Activated CD8-positive, alpha-beta memory T cell treated with anti-CD3 and anti-CD28 coated beads, Interleukin-2, amount 10 ng/mL, durations not matched to agents 7 days and 5 days (primary cell): ENCODE data around the gene CBARP. TPM values are rescaled to one million over a fixed set of nuclear protein-coding genes. Genes with fewer than 3 reads are reported as not detected.

Source experiments
- ATAC-seq: fragments of 150-1000 bp; cut with Tn5 transposase; one replicate; pipeline ENCODE4 v1.10.0; 2021; ENCODE audit warnings: moderate library complexity
- CTCF ChIA-PET: fragments of 350-600 bp; sonication (Branson Sonifier 250); formaldehyde crosslinking; loops from one replicate; lab custom pipeline; 2021; ENCODE audit warnings: antibody characterized with exemption; lab: Charles Lee
- DNase-seq: peaks from one replicate; pipeline ENCODE4 v3.0.0-alpha.2; 2020
- H3K27ac Mint-ChIP-seq: one replicate; pipeline ENCODE4 v1.8.0; 2021; ENCODE audit warnings: mild to moderate bottlenecking, mixed read lengths
- H3K27me3 Mint-ChIP-seq: one replicate; pipeline ENCODE4 v1.8.0; 2021; ENCODE audit warnings: mixed read lengths
- H3K36me3 Mint-ChIP-seq: one replicate; pipeline ENCODE4 v1.8.0; 2021; ENCODE audit warnings: mild to moderate bottlenecking, mixed read lengths
- H3K4me1 Mint-ChIP-seq: one replicate; pipeline ENCODE4 v1.8.0; 2021; ENCODE audit warnings: mixed read lengths
- H3K4me3 Mint-ChIP-seq: one replicate; pipeline ENCODE4 v1.8.0; 2021; ENCODE audit warnings: mild to moderate bottlenecking, moderate library complexity, mixed read lengths
- H3K9me3 Mint-ChIP-seq: one replicate; pipeline ENCODE4 v1.8.0; 2022; ENCODE audit warnings: low read depth, mixed read lengths
- total RNA-seq, 2 experiments: library from RNA; stranded (reverse); gene quantifications; one replicate each; pipeline ENCODE4 v1.2.3, GENCODE V29; 2021

Gene CBARP
- total RNA-seq, 2 experiments from 2014 or later, result 0.29 to 0.52 TPM

DNA sequence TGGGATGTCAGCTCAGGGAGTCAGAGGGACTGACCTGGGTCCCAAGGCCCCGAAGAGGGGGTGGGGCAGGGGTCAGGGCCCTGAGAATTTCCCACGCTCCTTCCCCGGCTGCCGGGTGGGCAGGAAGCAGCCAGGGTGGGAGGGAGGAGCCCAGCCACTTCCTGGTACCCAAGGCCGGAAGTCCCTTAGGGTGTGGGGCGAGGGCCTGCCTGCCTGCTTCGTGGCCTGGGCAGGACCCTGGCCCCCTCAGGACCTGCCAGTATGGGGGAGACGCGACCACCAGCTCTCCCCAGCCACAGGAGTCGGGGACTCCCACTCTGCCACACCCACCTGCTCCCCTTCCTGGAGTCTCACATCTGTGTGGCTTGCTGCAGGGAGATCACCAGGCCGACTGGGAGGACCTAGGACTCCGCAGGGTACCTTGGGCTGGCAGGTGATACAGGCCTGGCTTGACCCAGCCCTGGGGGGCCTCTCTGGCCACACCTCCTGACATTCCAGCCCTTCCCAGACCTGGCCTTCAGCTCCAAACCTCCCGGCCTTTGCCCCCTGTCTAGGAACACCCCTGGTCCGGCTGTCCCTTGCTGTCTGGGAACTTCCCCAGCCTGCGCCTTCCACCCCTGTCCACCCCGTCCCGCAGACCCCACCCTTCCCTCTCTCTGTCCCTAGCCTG, 21.5 kb upstream of the CBARP start:
- DNase-seq (peak; percentile 90), ATAC-seq (peak; percentile 48)
- Mint-ChIP-seq H3K4me1 (peaks cover 54% of the 10 kb centered on the region), H3K27me3 (no peaks in the 10 kb centered on the region), H3K27ac (peak overlapping the region; percentile 95), H3K36me3 (peaks cover 19% of the 10 kb centered on the region), H3K4me3 (peak overlapping the region; percentile 81), H3K9me3 (no peaks in the 10 kb centered on the region)
- CTCF ChIA-PET, result interaction anchor here (0.9 to 17.8 kb wide), 4 partner anchors 10 to 17 kb away, joined by 3 to 723 read pairs (median 4); partner anchors contain the start of genes ATP5F1D, CBARP, CIRBP and FAM174C

DNA sequence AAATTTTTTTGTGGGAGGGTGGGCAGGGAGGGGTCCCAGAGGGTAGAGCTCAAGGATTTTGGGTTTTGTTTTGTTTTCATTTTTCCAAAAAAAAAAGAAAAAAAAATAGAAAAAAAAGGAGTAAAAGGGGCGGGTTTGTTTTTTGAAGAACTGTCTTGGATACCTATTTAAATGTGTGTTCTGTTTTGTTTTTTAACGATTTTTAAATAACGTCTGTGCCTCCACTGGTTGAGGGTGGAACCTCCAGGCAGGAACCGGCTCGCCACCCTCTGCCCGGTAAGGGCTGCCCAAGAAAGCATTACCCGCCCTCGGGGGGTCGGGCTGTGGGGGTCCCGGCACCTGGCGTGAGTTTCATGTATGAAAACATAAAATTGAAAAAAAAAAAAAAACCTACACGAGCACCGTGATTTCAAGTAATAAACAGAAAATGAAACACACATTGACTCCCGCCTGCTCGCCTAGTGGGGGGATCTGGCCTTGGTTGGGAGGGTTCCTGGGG, 21.0 kb upstream of the CBARP start:
- peak overlapping the region; percentile 95 for H3K27ac Mint-ChIP-seq
- CTCF ChIA-PET, result interaction anchor here (0.9 to 17.8 kb wide), 5 partner anchors 8 to 16 kb away, joined by 3 to 723 read pairs (median 4); partner anchors contain the start of genes ATP5F1D, CBARP, CIRBP and FAM174C
- peaks cover 54% of the 10 kb centered on the region for H3K4me1 Mint-ChIP-seq
- peaks cover 22% of the 10 kb centered on the region for H3K36me3 Mint-ChIP-seq
- H3K4me3 Mint-ChIP-seq, result peak overlapping the region; percentile 81
- H3K9me3 Mint-ChIP-seq, result no peaks in the 10 kb centered on the region
- no peaks in the 10 kb centered on the region for H3K27me3 Mint-ChIP-seq
- DNase-seq (no peak), ATAC-seq (peak; percentile 0)

GRCh38 chr19:1258163-1258492, 20.3 kb upstream of the CBARP start:
- Mint-ChIP-seq H3K27me3 (no peaks in the 10 kb centered on the region), H3K9me3 (no peaks in the 10 kb centered on the region), H3K4me3 (peak overlapping the region; percentile 81), H3K27ac (peak overlapping the region; percentile 95), H3K36me3 (peaks cover 25% of the 10 kb centered on the region), H3K4me1 (peaks cover 55% of the 10 kb centered on the region)
- CTCF ChIA-PET, result interaction anchor here (1.1 to 17.8 kb wide), 3 partner anchors 8 to 16 kb away, joined by 3 to 723 read pairs (median 4); partner anchors contain the start of genes ATP5F1D and CBARP
- DNase-seq, result no peak
- ATAC-seq, result no peak

DNA sequence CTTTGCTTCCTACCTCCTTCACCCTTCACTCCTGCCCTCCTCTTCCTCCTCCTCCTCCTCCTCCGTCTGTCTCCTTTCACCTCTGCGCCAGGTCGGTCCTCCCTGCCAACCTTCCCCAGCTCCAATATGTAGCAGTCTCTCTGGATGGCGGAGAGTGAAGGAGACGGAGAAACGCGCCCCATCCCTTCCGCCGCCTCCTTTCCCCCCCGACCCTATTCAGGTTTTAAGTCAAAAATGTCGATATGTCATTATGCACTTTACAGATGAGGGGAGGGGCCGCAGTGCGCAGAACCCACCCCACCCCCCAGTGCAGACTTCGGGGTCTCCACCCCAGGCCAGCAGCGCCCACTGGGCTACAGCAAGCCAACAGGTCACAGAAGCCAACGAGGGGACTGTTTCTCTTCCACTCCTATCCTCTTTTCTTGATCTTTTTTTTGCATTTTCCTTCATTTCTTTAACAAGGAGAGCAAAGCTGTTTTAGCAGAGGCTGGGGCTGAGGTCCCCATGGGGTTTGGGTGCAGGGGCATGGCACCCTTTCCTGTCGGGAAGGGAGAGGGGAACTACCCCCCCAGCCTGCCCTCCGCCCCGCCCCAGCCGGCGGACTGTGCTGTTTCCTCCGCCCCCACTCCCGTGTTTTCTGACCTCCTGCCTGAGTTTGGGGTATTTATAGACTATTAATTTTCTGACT, 19.8 kb upstream of the CBARP start:
- DNase-seq, result no peak
- Mint-ChIP-seq H3K4me3 (peak overlapping the region; percentile 81), H3K4me1 (peaks cover 51% of the 10 kb centered on the region), H3K27me3 (no peaks in the 10 kb centered on the region), H3K36me3 (peaks cover 25% of the 10 kb centered on the region), H3K9me3 (no peaks in the 10 kb centered on the region), H3K27ac (peak overlapping the region; percentile 95)
- no peak for ATAC-seq
- CTCF ChIA-PET, result interaction anchor here (0.8 to 17.8 kb wide), 4 partner anchors 9 to 15 kb away, joined by 3 to 723 read pairs (median 4); partner anchors contain the start of genes ATP5F1D and CBARP

DNA sequence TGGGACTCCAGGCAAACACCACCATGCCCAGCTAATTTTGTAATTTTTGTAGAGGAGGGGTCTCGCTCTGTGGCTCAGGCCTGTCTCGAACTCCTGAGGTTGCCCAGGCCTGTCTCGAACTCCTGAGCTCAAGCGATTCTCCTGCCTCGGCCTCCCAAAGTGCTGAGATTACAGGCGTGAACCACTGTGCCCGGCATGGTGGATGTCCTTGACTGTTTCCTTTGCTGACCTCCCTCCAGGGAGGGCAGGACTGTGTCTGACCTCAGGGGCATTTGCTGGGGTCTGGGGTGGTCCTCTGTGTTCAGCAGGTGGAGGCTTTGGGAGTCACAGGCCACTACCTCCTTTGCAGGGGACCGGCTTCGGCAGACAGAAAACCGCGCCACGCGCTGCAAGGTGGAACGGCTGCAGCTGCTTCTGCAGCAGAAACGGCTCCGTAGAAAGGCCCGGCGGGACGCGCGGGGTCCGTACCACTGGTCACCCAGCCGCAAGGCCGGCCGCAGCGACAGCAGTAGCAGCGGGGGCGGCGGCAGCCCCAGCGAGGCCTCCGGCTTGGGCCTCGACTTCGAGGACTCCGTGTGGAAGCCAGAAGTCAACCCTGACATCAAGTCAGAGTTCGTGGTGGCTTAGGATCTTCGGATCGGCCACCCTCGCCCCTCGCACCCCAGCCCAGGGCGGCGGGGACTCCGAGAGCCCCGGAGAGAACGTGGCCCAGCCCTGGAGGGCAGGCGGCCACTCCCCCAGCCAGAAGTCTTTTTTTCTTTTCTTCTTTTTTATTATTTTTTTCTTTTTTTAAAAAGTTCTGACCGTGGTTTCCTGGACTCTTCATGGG, 19.1 kb upstream of the CBARP start:
- H3K4me3 Mint-ChIP-seq, result no peak overlapping the region

DNA sequence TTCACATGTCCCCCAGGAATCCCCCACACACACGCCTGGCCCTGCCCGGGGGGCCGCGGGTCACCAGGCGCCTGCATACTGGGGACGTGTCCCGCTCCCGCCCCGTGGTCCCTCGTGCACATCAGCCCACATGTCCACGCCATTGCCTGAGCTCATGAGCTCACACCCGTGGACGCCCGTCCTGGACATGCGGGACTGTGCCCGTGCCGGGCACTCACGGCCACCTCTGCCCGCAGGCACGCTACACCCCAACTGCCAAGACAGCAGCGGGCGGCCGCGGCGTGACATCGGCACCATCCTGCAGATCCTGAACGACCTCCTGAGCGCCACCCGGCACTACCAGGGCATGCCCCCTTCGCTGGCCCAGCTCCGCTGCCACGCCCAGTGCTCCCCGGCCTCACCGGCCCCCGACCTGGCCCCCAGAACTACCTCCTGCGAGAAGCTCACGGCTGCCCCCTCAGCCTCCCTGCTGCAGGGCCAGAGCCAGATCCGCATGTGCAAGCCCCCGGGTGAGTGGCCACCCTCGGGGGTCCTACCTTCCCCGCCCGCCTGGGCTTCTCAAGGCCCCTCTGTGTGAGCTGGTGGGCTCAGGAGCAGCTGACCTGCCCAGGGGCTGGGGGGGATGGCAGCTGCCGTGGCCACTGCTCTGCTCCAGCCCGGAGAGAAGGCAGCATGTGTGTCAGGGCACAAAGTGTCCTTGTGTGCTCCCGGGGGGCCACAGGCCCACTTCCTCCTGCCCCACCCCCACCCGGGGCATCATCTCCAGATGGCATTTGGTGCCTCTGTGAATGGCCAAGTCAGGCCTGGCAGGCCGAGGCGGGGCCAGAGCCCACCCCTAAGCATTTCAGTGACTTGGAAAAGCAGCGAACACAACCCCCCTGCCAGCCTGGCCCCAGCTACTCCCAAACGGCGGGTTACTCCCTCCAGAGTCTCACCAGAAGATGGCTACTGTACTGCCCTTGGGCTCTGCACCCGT, 17.7 kb upstream of the CBARP start:
- DNase-seq, result no peak
- no peak for ATAC-seq
- Mint-ChIP-seq H3K27me3 (no peaks in the 10 kb centered on the region), H3K9me3 (no peaks in the 10 kb centered on the region), H3K36me3 (peaks cover 35% of the 10 kb centered on the region), H3K27ac (peak overlapping the region; percentile 68), H3K4me3 (no peak overlapping the region), H3K4me1 (peaks cover 39% of the 10 kb centered on the region)
- CTCF ChIA-PET, result interaction anchor here (5.9 to 17.8 kb wide), 2 partner anchors 12 to 13 kb away, joined by 88 to 723 read pairs; partner anchors contain the start of genes ATP5F1D, CBARP and CIRBP

More for the DNA sequence above, 19.1 kb upstream of the CBARP start:
- Mint-ChIP-seq H3K36me3 (peaks cover 29% of the 10 kb centered on the region), H3K27me3 (no peaks in the 10 kb centered on the region), H3K4me1 (peaks cover 47% of the 10 kb centered on the region), H3K27ac (peak overlapping the region; percentile 95), H3K9me3 (no peaks in the 10 kb centered on the region)
- ATAC-seq, result no peak
- DNase-seq, result no peak
- CTCF ChIA-PET, result interaction anchor here (0.8 to 17.8 kb wide), 3 partner anchors 9 to 14 kb away, joined by 5 to 723 read pairs (median 88); partner anchors contain the start of genes ATP5F1D, CBARP and CIRBP

DNA sequence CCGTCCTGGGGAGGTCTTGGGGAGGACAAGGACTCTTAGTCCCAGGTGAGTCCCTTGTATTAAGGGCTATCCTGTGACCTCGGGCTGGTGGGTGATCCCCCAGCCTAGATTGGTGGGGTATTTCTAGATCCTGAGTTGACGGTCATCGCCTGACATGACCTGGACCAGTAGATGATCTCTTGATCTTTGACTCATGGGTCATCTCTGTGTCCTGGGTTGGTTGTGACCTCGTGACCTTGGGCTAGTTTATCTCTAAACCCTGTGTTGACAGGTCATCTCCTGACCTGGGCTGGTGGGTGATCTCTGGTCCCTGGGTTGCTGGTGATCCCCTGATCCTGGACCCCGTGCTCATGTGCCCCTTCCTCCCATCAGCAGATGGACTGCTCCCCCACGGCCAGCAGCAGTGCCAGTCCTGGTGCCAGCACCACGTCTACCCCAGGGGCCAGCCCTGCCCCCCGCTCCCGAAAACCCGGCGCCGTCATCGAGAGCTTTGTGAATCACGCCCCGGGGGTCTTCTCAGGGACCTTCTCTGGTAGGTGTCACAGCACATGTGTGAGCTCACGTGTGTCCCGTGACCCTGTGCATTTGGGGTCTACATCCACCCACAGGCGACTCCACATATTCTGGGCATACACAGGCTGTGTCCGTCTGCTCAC, 16.9 kb upstream of the CBARP start:
- peak overlapping the region; percentile 7 for H3K4me3 Mint-ChIP-seq
- peaks cover 34% of the 10 kb centered on the region for H3K4me1 Mint-ChIP-seq

DNA sequence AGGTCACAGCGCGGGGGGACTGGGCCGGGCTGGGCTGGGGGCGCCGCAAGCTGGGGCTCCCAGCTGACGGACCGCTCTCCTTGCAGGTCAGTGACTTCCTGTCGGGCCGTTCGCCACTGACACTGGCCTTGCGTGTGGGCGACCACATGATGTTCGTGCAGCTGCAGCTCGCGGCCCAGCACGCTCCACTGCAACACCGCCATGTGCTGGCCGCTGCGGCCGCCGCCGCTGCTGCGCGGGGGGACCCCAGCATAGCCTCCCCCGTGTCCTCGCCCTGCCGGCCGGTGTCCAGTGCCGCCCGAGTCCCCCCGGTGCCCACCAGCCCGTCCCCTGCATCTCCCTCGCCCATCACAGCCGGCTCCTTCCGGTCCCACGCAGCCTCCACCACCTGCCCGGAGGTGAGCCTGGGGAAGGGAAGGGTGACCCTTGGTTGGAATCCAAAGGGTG, 16.3 kb upstream of the CBARP start:
- Mint-ChIP-seq H3K9me3 (no peaks in the 10 kb centered on the region), H3K36me3 (peaks cover 37% of the 10 kb centered on the region), H3K4me1 (peaks cover 30% of the 10 kb centered on the region), H3K27ac (peak overlapping the region; percentile 68), H3K4me3 (no peak overlapping the region), H3K27me3 (no peaks in the 10 kb centered on the region)
- DNase-seq (no peak), ATAC-seq (no peak)
- CTCF ChIA-PET, result interaction anchor here (1.9 to 17.8 kb wide), 3 partner anchors 8 to 13 kb away, joined by 12 to 723 read pairs (median 88); partner anchors contain the start of genes ATP5F1D, CBARP and CIRBP

More for the DNA sequence above, 16.9 kb upstream of the CBARP start:
- Mint-ChIP-seq H3K36me3 (peaks cover 36% of the 10 kb centered on the region), H3K27me3 (no peaks in the 10 kb centered on the region), H3K9me3 (no peaks in the 10 kb centered on the region), H3K27ac (peak overlapping the region; percentile 68)
- CTCF ChIA-PET, result interaction anchor here (5.9 to 17.8 kb wide), 2 partner anchors 12 to 13 kb away, joined by 88 to 723 read pairs; partner anchors contain the start of genes ATP5F1D, CBARP and CIRBP
- DNase-seq, result no peak
- no peak for ATAC-seq

- ATAC-seq (no peak), DNase-seq (no peak)
- H3K27me3 Mint-ChIP-seq, result no peaks in the 10 kb centered on the region
- peaks cover 37% of the 10 kb centered on the region for H3K36me3 Mint-ChIP-seq
- no peaks in the 10 kb centered on the region for H3K9me3 Mint-ChIP-seq
- H3K4me1 Mint-ChIP-seq, result peaks cover 28% of the 10 kb centered on the region
- H3K4me3 Mint-ChIP-seq, result peak overlapping the region; percentile 98
- CTCF ChIA-PET, result interaction anchor here (1.9 to 17.8 kb wide), 3 partner anchors 8 to 14 kb away, joined by 12 to 723 read pairs (median 88); partner anchors contain the start of genes ATP5F1D, CBARP and CIRBP
- peak overlapping the region; percentile 82 for H3K27ac Mint-ChIP-seq
These were observed 15.8 kb upstream of the CBARP start for GRCh38 chr19:1253514-1254080.

GRCh38 chr19:1252821-1253513, 15.2 kb upstream of the CBARP start:
- Mint-ChIP-seq H3K27me3 (no peaks in the 10 kb centered on the region), H3K4me1 (peaks cover 22% of the 10 kb centered on the region), H3K36me3 (peaks cover 36% of the 10 kb centered on the region), H3K4me3 (peak overlapping the region; percentile 98), H3K9me3 (no peaks in the 10 kb centered on the region), H3K27ac (peak overlapping the region; percentile 82)
- CTCF ChIA-PET, result interaction anchor here (0.6 to 17.8 kb wide), 4 partner anchors 9 to 178 kb away, joined by 3 to 723 read pairs (median 50); partner anchors contain the start of genes ATP5F1D, CBARP and CIRBP
- peak; percentile 20 for ATAC-seq
- peak; percentile 88 for DNase-seq
